Skeletal muscle tissue (tissue), 4 donors: Measurements from ENCODE around the gene RAB1B. TPM values are rescaled to one million over a fixed set of nuclear protein-coding genes. Genes with fewer than 3 reads are reported as not detected.
"Not testable (repeated sequence)": the region's sequence is repeated elsewhere in the genome, so short reads cannot be mapped to it uniquely, and the experiment has no call there.

Source experiments
- H3K27ac ChIP-seq: one replicate; pipeline ENCODE4 v1.7.0; 2013; ENCODE audit warnings: mild to moderate bottlenecking, low read depth, low read length, inconsistent platforms
- H3K27me3 ChIP-seq, 3 donors: one replicate each; pipeline ENCODE4 v1.7.0; 2013; ENCODE audit warnings: low read length in 3 of 3; ENCODE audit not compliant: control insufficient read depth in 3 of 3, insufficient read depth in 3 of 3
- H3K36me3 ChIP-seq, 3 donors: one replicate each; pipeline ENCODE4 v1.7.0; 2013; ENCODE audit warnings: low read length in 3 of 3; ENCODE audit not compliant: control insufficient read depth in 3 of 3, insufficient read depth in 3 of 3
- H3K4me1 ChIP-seq, 3 donors: one replicate each; pipeline ENCODE4 v1.7.0; 2013; ENCODE audit warnings: low read length in 3 of 3, mild to moderate bottlenecking in 3 of 3; ENCODE audit not compliant: control insufficient read depth in 3 of 3, insufficient read depth in 3 of 3
- H3K4me3 ChIP-seq, 3 donors: one replicate each; pipeline ENCODE4 v1.7.0; 2013; ENCODE audit warnings: low read length in 3 of 3
- H3K9ac ChIP-seq, 3 donors: one replicate each; pipeline ENCODE4 v1.7.0; 2013; ENCODE audit warnings: low read length in 3 of 3, mild to moderate bottlenecking in 3 of 3, moderate library complexity in 2 of 3, low read depth in 1 of 3
- H3K9me3 ChIP-seq, 3 donors: one replicate each; pipeline ENCODE4 v1.7.0; 2013; ENCODE audit warnings: low read length in 3 of 3; ENCODE audit not compliant: control insufficient read depth in 3 of 3
- total RNA-seq: library from RNA; depleted of rRNA; stranded (reverse); fragments of >200 nt; gene quantifications from one replicate; pipeline ENCODE4 v1.2.3, GENCODE V29; 2014
- donor health status: Osteomylitis.

RAB1B gene
- total RNA-seq, 1 donor from 2014 or later: 33.9 TPM

- Histone ChIP-seq H3K4me1 (peaks cover 20 to 25% (median 20%) of the 10 kb centered on the region in 3 donors), H3K9me3 (no peaks in the 10 kb centered on the region), H3K9ac (no peak overlapping the region), H3K27me3 (peaks cover 0 to 2% (median 0%) of the 10 kb centered on the region in 3 donors), H3K36me3 (peaks cover 44 to 54% (median 48%) of the 10 kb centered on the region in 3 donors), H3K4me3 (no peak overlapping the region), H3K27ac (no peak overlapping the region)
Observed at GRCh38 chr11:66274219-66274618, 5.8 kb downstream of the RAB1B start.

- H3K4me1 ChIP-seq: peaks cover 10 to 13% (median 10%) of the 10 kb centered on the region in 3 donors
- peaks cover 3 to 13% (median 8%) of the 10 kb centered on the region in 3 donors for H3K27me3 ChIP-seq
- peaks cover 44 to 54% (median 48%) of the 10 kb centered on the region in 3 donors for H3K36me3 ChIP-seq
Observed at GRCh38 chr11:66275396-66275795, 7.0 kb downstream of the RAB1B start.

GRCh38 chr11:66275984-66276612, 7.7 kb downstream of the RAB1B start:
- peaks cover 41 to 49% (median 48%) of the 10 kb centered on the region in 3 donors for H3K36me3 ChIP-seq
- H3K9ac ChIP-seq: no peak overlapping the region
- H3K27ac ChIP-seq: no peak overlapping the region
- H3K4me1 ChIP-seq: peaks cover 4 to 8% (median 8%) of the 10 kb centered on the region in 3 donors
- peaks cover 3 to 18% (median 8%) of the 10 kb centered on the region in 3 donors for H3K27me3 ChIP-seq
- H3K4me3 ChIP-seq: no peak overlapping the region
- no peaks in the 10 kb centered on the region for H3K9me3 ChIP-seq

More at GRCh38 chr11:66275396-66275795, 7.0 kb downstream of the RAB1B start:
- Histone ChIP-seq H3K27ac (no peak overlapping the region), H3K9me3 (no peaks in the 10 kb centered on the region), H3K4me3 (no peak overlapping the region), H3K9ac (no peak overlapping the region)

- not testable (repeated sequence) for H3K27ac ChIP-seq, H3K9me3 ChIP-seq, H3K4me1 ChIP-seq, H3K4me3 ChIP-seq, H3K9ac ChIP-seq
- peaks cover 3 to 21% (median 8%) of the 10 kb centered on the region in 3 donors for H3K27me3 ChIP-seq
- H3K36me3 ChIP-seq: peaks cover 40 to 47% (median 46%) of the 10 kb centered on the region in 3 donors
Observed at GRCh38 chr11:66276619-66277018, 8.2 kb downstream of the RAB1B start.

DNA sequence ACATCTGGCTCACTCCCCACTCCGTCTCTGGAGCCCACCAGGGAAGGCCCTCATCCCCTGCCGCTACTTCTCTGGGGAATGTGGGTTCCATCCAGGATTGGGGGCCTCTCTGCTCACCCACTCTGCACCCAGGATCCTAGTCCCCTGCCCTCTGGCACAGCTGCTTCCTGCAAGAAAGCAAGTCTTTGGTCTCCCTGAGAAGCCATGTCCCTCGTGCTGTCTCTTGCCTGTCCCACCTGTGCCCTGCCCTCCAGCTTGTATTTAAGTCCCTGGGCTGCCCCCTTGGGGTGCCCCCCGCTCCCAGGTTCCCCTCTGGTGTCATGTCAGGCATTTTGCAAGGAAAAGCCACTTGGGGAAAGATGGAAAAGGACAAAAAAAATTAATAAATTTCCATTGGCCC, 8.6 kb downstream of the RAB1B start:
- H3K9me3 ChIP-seq, H3K27ac ChIP-seq, H3K4me3 ChIP-seq, H3K9ac ChIP-seq, H3K4me1 ChIP-seq: not testable (repeated sequence)
- Histone ChIP-seq H3K36me3 (peaks cover 35 to 42% (median 42%) of the 10 kb centered on the region in 3 donors), H3K27me3 (peaks cover 3 to 23% (median 8%) of the 10 kb centered on the region in 3 donors)

DNA sequence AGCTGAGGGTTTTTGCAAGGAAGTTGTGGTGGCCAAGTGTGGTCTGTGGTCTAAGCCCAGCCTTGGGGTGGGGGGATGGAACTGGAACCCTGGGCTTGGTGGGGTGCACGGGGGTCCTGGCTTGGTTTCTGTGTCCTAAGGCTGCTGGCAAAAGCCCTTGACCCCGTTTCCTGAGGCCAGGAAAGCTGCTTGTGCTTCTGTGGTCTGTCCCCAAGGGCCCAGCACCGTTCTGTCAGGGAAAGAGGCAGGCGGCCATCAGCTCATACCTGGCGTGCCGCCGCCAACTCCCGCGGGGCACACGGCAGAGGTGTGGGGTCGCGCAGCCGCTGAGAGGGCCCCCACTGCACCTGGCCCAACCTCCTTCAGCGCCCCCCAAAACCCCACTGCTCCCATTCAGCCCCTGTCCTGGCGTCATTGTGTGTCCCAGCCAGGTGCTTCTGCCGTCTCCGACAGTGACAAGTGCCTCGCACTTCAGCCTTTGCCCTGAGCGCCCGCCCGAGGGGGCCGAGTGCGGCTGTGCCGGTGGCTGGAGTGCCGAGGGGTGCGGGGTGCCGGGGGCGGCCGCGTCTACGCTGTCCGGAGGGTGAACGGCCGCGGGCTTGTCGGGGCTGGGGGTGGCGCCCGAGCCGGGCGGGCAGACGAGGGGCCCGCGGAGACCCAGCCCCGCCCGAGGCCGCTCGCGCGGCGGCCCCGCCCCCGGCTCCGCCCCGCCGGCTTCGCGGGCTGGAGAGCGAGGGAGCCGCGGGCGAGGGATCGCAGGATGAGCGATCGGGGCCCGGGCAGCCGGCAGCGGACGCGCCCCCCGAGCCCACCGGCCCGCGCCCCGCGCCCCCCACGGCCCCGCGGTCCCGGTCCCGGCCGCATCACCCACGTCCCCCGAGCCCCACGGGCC, 9.3 kb downstream of the RAB1B start, which contains the start of gene CNIH2:
TSS of gene CNIH2 (plus strand) at position 705 of the 892 bp plus-strand sequence. CDS start 282 bp downstream, outside the sequence.
- Histone ChIP-seq H3K27ac (no peak within 1 kb of the TSS), H3K4me3 (no peak within 1 kb of the TSS), H3K27me3 (peaks cover 3 to 25% (median 8%) of the 10 kb centered on the region in 3 donors), H3K9ac (peak within 1 kb of the TSS in 1 of 3 donors; percentile 57), H3K4me1 (peaks cover 7 to 10% (median 9%) of the 10 kb centered on the region in 3 donors), H3K9me3 (no peaks in the 10 kb centered on the region), H3K36me3 (peaks cover 29 to 36% (median 35%) of the 10 kb centered on the region in 3 donors)

DNA sequence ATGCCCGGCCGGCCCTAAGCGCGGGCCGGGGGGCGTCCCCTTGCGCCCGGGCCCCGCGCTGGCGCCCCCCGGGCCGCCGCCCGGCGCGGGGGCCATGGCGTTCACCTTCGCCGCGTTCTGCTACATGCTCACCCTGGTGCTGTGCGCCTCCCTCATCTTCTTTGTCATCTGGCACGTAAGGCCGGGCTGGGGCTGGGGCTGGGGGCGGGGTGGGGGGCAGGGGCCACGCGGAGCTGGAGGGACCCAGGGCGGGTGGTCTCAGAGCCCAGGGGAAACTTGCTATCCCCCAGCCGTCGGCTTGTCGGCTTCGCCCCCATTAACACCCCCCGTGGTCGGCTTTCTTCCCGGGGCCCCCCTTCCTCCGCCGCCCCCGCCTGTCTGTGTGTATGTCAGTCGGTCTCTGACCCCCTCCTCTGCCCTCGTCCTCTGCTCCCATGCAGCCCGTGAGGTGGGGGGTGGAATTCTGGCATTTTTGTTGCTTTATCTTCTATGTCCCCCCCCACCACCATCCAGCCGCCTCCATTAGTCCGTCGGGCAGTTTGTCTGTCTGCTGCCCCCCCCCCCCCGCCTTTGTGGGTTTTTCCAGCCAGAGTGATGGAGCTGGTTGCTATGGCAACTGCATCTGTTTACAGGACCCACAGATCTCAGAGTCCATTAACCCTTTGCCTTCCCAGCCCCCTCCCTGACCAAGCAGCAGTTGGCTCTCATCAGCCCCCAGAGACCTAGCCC, 10.1 kb downstream of the RAB1B start:
- Histone ChIP-seq H3K9ac (no peak overlapping the region), H3K4me1 (peaks cover 9 to 11% (median 11%) of the 10 kb centered on the region in 3 donors), H3K4me3 (no peak overlapping the region), H3K9me3 (no peaks in the 10 kb centered on the region), H3K27me3 (peaks cover 3 to 27% (median 8%) of the 10 kb centered on the region in 3 donors), H3K36me3 (peaks cover 20 to 30% (median 28%) of the 10 kb centered on the region in 3 donors), H3K27ac (no peak overlapping the region)

- Histone ChIP-seq H3K36me3 (peaks cover 15 to 26% (median 23%) of the 10 kb centered on the region in 3 donors), H3K4me3 (no peak overlapping the region), H3K27me3 (peaks cover 3 to 27% (median 8%) of the 10 kb centered on the region in 3 donors), H3K4me1 (peaks cover 9 to 11% (median 11%) of the 10 kb centered on the region in 3 donors), H3K9ac (no peak overlapping the region), H3K27ac (no peak overlapping the region), H3K9me3 (no peaks in the 10 kb centered on the region)
Observed at GRCh38 chr11:66279092-66279734, 10.8 kb downstream of the RAB1B start.

- Histone ChIP-seq H3K27ac (no peak overlapping the region), H3K36me3 (peaks cover 18 to 24% (median 23%) of the 10 kb centered on the region in 3 donors), H3K9ac (no peak overlapping the region), H3K4me1 (peaks cover 9 to 14% (median 13%) of the 10 kb centered on the region in 3 donors), H3K27me3 (peaks cover 3 to 27% (median 8%) of the 10 kb centered on the region in 3 donors), H3K4me3 (no peak overlapping the region), H3K9me3 (no peaks in the 10 kb centered on the region)
Observed at GRCh38 chr11:66280428-66280827, 12.0 kb downstream of the RAB1B start.
